NCI-H526 (cell line): ENCODE measurements around the gene B3GAT1.
"Not testable (repeated sequence)": the region's sequence is repeated elsewhere in the genome, so short reads cannot be mapped to it uniquely, and the experiment has no call there.

Experiments
- DNase-seq, 2 experiments: peaks; one replicate each; lab custom pipeline; 2025; lab: John Stamatoyannopoulos, UW

B3GAT1 gene

DNA sequence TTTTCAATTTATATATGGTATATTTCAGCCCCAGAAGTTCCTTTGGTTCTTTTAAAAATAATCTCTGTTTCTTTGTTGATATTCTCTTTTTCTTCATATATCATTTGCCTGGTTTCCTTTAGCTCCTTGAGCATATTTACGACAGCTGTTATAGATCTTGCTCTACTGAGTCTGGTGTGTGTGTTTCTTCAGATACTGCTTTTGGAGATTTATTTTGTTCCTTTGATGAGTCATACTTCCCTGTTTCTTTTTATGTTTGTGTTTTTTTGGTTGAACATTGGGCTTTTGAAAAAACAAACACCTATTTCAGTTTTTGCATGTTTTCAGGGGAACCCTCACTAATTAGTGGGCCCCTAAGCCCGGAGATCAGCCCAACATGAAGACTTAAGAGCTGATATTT lies 56.9 kb downstream of the B3GAT1 start:
- DNase-seq, result no peak

DNA sequence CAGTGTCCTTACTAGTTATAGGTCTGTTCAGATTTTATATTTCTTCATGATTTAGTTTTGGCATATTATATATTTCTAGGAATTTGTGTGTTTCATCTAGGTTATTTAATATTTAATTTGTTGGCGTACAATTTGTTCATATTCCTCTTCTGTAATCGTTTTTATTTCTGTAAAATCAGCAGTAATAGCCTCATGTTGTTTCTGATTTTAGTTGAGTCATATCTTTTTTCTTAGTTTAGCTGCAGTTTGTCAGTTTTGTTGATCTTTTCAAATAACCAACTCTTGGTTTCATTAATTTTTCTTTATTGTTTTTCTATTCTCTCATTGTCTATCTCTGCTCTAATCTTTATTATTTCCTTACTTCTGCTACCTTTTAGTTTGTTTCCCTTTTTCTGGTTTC lies 59.9 kb downstream of the B3GAT1 start:
- no peak for DNase-seq

DNA sequence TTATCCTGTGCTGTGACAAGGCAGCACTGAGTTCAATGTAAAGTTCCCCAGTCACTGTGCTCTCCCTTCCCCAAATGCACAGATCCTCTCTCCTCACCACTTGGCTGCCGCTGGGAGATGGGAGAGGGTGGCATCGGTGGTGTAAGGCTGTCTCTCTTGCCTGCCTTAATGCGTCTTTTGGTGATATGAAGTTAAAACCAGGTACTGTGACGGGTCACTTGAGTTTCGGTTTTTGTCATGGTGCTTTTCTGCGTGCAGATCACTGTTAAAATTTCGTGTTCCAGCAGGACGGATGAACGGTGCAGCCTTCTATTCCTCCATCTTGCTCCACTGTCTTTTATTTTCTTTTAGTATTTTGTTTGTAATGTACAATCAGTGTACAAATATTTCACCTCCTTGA lies 61.7 kb downstream of the B3GAT1 start:
- no peak for DNase-seq

GRCh38 chr11:134349802-134350355 lies 62.2 kb downstream of the B3GAT1 start:
- DNase-seq, result no peak

DNA sequence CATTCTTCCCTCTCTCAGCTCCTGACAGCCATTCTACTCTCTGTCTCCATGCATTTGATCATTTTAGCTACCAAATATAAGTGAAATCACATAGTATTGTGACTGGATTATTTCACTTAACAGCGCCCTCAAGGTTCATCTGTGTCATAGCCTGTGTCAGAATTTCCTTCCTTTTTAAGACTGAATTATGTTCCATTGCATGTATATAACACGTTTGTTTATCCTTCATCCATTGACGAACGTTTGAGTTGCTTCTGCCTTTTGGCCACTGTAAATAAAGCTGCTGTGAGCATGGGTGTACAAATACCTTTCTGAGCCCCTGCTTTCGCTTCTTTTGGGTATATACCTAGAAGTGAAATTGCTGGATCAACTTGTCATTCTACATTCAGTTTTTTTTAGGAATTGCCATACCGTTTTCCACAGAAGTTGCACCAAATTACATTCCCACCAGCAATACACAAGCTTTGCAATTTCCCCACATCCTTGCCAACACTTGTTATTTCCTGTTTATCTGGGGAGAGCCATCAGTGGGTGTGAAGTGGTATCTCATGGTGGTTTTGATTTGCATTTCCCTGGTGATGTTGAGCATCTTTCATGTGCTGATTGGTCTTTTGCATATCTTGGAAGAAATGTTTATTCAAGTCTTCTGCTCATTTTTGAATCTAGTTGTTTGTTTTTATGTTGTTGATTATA lies 62.8 kb downstream of the B3GAT1 start:
- DNase-seq, result peak in 1 of 2 experiments; percentile 31

DNA sequence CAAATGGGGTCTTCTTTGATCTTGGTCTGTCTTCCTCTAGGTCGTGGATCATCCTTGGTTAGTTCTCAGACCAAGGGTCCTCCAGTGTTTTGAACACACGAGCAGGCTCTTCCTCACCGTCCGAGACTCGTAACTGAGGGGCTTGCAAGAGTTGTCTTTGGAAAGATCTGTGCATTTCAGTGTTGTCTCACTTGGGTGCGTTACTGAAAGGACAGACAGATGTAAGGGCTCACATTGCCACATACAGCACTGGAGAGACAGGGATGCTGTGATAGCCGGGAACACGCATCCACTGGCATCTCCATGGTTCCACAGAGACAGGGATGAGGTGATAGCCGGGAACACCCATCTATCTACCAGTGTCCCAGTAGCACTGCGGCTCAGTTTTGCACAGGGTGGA lies 64.6 kb downstream of the B3GAT1 start:
- no peak for DNase-seq

GRCh38 chr11:134346976-134347350 lies 65.1 kb downstream of the B3GAT1 start:
- no peak for DNase-seq

GRCh38 chr11:134346101-134346975 lies 65.7 kb downstream of the B3GAT1 start:
- DNase-seq, result peak; percentile 49 to 82

- no peak for DNase-seq
Observed at GRCh38 chr11:134345237-134345550, 66.8 kb downstream of the B3GAT1 start.

- DNase-seq, result not testable (repeated sequence)
Observed at GRCh38 chr11:134344497-134345236, 67.4 kb downstream of the B3GAT1 start.

- DNase-seq, result no peak
Observed at GRCh38 chr11:134343646-134344045, 68.4 kb downstream of the B3GAT1 start.

DNA sequence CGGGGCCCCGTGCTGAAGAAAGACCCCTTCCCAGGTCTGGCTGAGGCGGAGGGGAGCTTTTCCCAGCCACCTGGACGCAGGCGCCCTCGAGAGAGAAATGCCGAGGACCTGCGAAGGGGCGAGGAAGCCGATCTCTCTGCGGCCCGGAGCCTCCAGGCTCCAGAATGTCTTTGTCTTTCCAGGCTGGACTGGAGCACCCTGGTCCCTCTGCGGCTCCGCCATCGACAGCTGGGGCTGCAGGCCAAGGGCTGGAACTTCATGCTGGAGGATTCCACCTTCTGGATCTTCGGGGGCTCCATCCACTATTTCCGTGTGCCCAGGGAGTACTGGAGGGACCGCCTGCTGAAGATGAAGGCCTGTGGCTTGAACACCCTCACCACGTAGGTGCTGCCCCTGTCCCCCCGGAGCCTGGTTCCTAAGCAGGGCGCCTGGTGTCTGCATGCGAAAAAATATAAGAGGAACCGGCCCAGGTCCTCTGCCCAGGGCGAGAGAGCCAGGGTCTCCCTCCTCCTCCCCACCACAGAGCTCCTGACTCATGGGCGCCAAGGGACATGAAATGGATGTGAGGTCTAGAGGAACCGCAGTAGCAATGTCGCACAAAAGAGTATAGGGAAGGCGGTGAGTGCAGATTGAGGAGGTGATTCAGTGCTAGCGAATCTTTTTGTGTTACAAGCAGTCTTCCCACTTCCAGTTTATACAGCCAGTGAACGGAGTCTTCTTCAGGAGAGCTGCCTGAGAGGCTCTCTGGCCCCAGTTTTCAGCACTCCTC lies 69.3 kb downstream of the B3GAT1 start:
- DNase-seq, result no peak

GRCh38 chr11:134341805-134342571 lies 70.1 kb downstream of the B3GAT1 start:
- no peak for DNase-seq

GRCh38 chr11:134340354-134340964 lies 71.6 kb downstream of the B3GAT1 start:
- DNase-seq, result no peak

- no peak for DNase-seq
Observed at GRCh38 chr11:134339756-134340155, 72.3 kb downstream of the B3GAT1 start.

- DNase-seq, result no peak
Observed at GRCh38 chr11:134338654-134339053, 73.4 kb downstream of the B3GAT1 start.

- no peak for DNase-seq
Observed at GRCh38 chr11:134338068-134338467, 74.0 kb downstream of the B3GAT1 start.

DNA sequence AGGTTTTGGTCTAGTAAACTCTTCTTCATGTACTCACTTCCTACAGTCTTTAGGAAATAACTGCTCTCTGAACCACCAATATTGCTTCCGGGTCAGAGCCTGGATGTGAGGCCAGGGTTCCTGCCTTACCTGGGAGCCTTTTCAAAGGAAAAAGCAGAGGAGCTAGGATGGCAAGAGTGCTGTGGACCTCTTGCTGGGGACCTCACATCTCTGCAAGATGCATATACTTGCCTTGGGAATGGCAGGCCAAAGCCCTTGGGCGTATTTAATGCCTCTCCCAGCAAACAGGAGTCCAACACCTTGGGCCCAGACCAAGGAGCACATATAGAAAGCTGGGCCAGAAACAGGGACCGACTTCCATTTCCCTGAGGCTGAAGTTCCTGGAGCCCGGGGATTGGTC lies 75.0 kb downstream of the B3GAT1 start:
- no peak for DNase-seq

GRCh38 chr11:134334796-134335571 lies 77.1 kb downstream of the B3GAT1 start:
- no peak for DNase-seq

- DNase-seq, result no peak
Observed at GRCh38 chr11:134333946-134334345, 78.1 kb downstream of the B3GAT1 start.
